HG03457 (cell line): ENCODE data around the gene JAK3.
A peak's percentile ranks its signal among the peaks of the same experiment; 100 is the strongest.
"Not testable (repeated sequence)": the region's sequence is repeated elsewhere in the genome, so short reads cannot be mapped to it uniquely, and the experiment has no call there.

ENCODE experiments used
- ATAC-seq: cut with Tn5 transposase; IDR thresholded peaks from one replicate; pipeline ENCODE4 v1.9.1; 2021; ENCODE audit warnings: moderate number of reproducible peaks; ENCODE audit not compliant: unreplicated experiment

JAK3 gene

DNA sequence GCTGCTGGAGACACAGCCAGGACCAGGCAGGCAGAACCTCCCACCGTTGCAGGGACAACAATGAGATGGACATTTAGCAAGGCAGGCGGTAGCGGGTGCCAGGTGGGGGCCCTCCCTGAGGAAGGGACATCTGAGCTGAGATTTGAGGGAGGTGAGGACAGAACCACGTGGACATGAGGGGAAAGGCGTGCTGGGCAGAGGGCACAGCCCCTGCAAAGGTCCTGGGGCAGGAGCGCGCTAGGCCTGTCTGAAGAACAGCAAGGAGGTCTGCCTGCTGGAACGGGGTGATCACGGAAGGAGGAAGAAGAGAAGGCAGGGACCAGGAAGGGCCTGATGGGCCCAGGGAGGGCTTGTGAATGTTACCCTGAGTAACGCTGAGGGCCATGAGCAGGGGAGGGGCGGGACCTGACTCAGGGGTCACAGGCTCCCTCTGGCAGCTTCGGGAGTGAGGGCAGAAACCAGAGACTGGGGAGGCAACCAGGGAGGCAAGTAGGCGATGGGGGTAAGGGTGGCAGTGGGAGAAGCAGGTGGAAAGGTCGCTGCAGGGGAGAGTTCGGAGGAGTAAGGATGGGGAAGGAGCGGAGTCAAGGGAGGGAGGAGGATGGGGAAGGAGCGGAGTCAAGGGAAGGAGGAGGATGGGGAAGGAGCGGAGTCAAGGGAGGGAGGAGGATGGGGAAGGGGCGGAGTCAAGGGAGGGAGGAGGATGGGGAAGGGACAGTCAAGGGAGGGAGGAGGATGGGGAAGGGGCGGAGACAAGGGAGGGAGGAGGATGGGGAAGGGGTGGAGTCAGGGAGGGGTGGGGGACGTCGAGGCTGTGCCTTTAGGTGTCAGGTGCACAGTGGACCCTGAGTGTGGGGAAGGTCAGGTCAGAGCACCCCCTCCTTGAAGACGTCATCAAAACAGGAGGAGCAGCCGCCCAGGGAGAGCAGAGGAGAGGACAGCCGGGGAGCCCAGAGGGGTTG lies 68.5 kb downstream of the JAK3 start:
- ATAC-seq: no peak

DNA sequence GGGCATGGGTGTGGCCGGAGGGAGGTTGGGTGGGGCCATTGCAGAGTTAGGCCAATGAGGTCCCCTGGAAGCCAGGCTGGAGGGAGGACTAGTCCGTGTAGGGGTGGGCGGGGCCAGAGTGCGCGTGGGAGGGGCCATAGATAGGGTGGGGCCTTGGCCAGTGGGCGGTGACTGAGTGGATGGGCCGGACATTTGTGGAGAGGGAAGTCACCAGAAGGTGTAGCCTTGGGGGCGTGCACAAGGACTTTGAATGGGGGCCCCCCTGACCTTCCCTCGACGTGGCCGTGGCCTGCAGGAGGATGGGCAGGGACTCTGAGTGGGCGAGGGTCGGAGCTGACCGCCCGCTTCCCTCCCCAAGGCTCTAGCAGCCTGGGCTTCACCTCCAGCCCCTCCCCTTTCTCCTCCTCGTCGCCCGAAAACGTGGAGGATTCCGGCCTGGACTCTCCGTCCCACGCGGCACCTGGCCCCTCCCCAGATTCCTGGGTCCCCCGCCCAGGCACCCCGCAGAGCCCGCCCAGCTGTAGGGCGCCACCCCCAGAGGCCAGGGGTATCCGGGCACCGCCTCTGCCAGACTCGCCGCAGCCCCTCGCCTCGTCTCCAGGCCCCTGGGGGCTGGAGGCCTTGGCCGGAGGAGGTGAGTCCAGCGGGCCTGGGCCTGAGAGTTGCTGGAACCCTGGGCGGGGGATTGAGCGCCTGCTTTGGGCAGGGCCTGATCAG lies 69.4 kb downstream of the JAK3 start:
- ATAC-seq: no peak

- not testable (repeated sequence) for ATAC-seq
These were observed 69.9 kb downstream of the JAK3 start for GRCh38 chr19:17777840-17778239.

- ATAC-seq: peak; percentile 62
These were observed 71.6 kb downstream of the JAK3 start for GRCh38 chr19:17775991-17776803.

- no peak for ATAC-seq
These were observed 72.4 kb downstream of the JAK3 start for GRCh38 chr19:17775245-17775927.
